ENCODE measurements around the gene PIP5KL1. TPM values are rescaled to one million over a fixed set of nuclear protein-coding genes. Genes with fewer than 3 reads are reported as not detected.

Gene PIP5KL1
- total and polyA plus RNA-seq, 8 donors, result 0.80 to 2.5 (median 1.2) TPM

- H3K27me3 ChIP-seq, result no peaks in the 10 kb centered on the region
- H3K36me3 ChIP-seq, result no peaks in the 10 kb centered on the region
- H3K9me3 ChIP-seq, result no peaks in the 10 kb centered on the region
- DNase-seq (no peak), FAIRE-seq (no peak), ATAC-seq (no peak)
- H3K4me3 ChIP-seq, result peak overlapping the region; percentile 69 to 84 (median 76)
- 12 to 13% methylated on average over 5 of the region's 5 CpGs for whole genome bisulfite sequencing, 2 donors
- intact Hi-C loops (cut with DNase I), result no loop called here
- peaks cover 42 to 50% (median 43%) of the 10 kb centered on the region in 3 donors for H3K4me1 ChIP-seq
- peak overlapping the region; percentile 73 to 82 (median 80) for H3K27ac ChIP-seq
- no peak for TF ChIP-seq CTCF (IDR thresholded peaks at IDR 0.05)
These were observed 48.4 kb upstream of the PIP5KL1 start for GRCh38 chr9:127979015-127979332.

DNA sequence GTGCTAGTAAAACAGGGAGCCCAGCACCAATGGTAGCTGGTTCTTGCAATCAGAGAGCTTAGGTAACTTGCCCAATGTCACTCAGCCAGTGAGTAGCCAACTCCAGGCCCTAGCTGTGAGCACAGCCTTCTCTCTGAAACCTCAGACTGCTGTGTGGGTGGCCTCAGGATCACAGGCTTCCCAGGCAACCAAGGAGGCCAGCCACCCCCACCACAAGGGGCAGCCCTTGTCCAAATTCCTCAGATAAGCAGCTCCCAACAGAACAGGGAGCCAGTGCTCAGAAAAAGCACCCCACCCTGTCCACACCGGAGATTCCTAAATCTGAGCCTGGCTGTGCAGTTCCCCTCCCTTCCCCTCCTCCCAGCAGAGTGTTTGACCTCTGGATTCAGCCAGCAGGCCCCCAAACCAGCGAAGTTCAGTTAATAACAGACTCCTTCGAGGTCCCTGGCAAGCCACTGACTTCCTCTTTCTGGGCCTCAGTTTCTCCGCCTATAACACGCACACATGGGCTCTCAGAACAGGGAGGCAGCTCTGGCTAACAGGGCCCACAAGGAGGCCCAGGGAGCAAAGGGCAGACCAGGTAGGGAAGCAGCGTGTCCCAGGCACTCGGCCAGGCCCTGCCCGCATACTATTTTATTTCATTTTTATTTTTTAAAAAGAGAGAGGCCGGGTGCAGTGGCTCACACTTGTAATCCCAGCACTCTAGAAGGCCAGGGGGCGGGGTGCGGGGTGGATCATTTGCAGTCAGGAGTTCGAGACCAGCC is 47.5 kb upstream of the PIP5KL1 start:
- Histone ChIP-seq H3K4me1 (peaks cover 51 to 59% (median 51%) of the 10 kb centered on the region in 3 donors), H3K4me3 (peak overlapping the region in 3 of 4 donors; percentile 9 to 84 (median 69))
- no peak for FAIRE-seq

DNA sequence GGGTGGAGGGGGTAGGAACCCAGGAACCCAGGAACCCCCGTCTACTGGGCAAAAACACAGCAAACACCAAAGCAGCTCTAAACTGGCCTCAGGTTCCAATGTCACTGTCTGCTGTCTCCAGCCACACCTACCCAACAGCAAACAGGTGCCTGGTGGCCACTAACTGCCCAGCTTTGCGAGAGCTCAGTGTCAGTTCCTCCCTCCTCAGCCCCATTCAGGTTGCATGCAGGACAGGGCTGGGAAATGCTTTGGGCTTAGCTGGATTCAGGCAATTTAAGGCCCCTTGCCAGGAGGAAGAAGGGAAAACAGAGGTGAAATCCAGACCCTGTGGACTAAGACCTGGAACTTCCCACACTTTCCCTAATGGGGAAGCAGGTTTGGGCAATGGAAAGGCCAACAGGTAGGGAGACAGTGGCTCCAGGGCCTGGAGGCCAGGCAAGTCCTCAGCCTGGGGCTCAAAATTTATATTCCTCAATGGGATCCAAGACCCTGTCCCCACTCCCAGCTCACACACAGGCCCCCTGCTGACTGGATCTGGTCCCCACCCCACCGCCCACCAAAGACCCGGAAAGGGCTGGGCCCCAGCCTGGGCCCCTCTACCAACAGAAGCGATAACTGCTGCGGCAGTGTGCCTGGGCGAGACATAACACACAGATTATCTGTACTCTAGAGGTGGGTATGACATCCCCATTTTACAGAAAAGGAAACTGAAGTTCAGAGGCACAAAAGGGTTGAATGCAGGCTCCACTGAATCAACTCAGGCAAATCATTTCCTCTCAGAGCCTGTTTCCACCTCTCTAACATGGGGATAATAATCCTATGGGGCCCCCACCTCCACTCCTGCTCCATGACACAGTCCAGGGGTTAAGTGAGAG is 46.7 kb upstream of the PIP5KL1 start:
- WGBS, 2 donors, result 32 to 38% methylated on average over 7 of the region's 7 CpGs
- H3K36me3 ChIP-seq, result no peaks in the 10 kb centered on the region
- H3K4me1 ChIP-seq, result peaks cover 56 to 64% (median 59%) of the 10 kb centered on the region in 3 donors
- DNase-seq (peak in 2 of 6 donors; percentile 33 to 54), ATAC-seq (no peak), FAIRE-seq (no peak)
- TF ChIP-seq CTCF (IDR thresholded peaks at IDR 0.05), result no peak
- intact Hi-C loops (cut with DNase I), result no loop called here
- peak overlapping the region; percentile 73 to 82 (median 80) for H3K27ac ChIP-seq
- H3K27me3 ChIP-seq, result no peaks in the 10 kb centered on the region
- H3K9me3 ChIP-seq, result no peaks in the 10 kb centered on the region
- H3K4me3 ChIP-seq, result peak overlapping the region in 3 of 4 donors; percentile 9 to 84 (median 69)

More for the DNA sequence above, 47.5 kb upstream of the PIP5KL1 start:
- intact Hi-C loops (cut with DNase I), result no loop called here
- no peak for TF ChIP-seq CTCF (IDR thresholded peaks at IDR 0.05)
- WGBS, 2 donors, result 8 to 17% methylated on average over 12 of the region's 12 CpGs
- no peaks in the 10 kb centered on the region for H3K9me3 ChIP-seq
- peak overlapping the region; percentile 73 to 82 (median 80) for H3K27ac ChIP-seq
- DNase-seq (peak in 4 of 6 donors; percentile 53 to 63 (median 60)), ATAC-seq (peak in 1 of 4 donors; percentile 1)
- no peaks in the 10 kb centered on the region for H3K36me3 ChIP-seq
- no peaks in the 10 kb centered on the region for H3K27me3 ChIP-seq

GRCh38 chr9:127976498-127976897 is 45.9 kb upstream of the PIP5KL1 start:
- TF ChIP-seq CTCF (IDR thresholded peaks at IDR 0.05), result no peak
- peak overlapping the region; percentile 73 to 82 (median 80) for H3K27ac ChIP-seq
- no peaks in the 10 kb centered on the region for H3K27me3 ChIP-seq
- peaks cover 60 to 69% (median 62%) of the 10 kb centered on the region in 3 donors for H3K4me1 ChIP-seq
- H3K4me3 ChIP-seq, result peak overlapping the region in 2 of 4 donors; percentile 69 to 84
- intact Hi-C loops (cut with DNase I), result no loop called here
- peak; percentile 33 to 52 (median 38) for ATAC-seq
- 20 to 21% methylated on average over 6 of the region's 6 CpGs for WGBS, 2 donors
- DNase-seq, result peak in 5 of 6 donors; percentile 78 to 92 (median 89)
- FAIRE-seq, result no peak
- no peaks in the 10 kb centered on the region for H3K36me3 ChIP-seq
- H3K9me3 ChIP-seq, result no peaks in the 10 kb centered on the region
